HT-29 (cell line): ENCODE results near the gene MMS22L. TPM values are rescaled to one million over a fixed set of nuclear protein-coding genes. Genes with fewer than 3 reads are reported as not detected.

Experiments
- DNase-seq: peaks from one replicate; pipeline ENCODE4 v3.0.0-alpha.2; 2015; ENCODE audit warnings: low spot score
- total RNA-seq: library from RNA; depleted of rRNA; stranded (reverse); fragments of >200 nt; shearing (Covaris generic); gene quantifications from 2 replicates; pipeline ENCODE4 v1.2.3, GENCODE V29; 2014

The MMS22L gene
- total RNA-seq, 1 experiment from 2014 or later = 16.8 TPM

DNA sequence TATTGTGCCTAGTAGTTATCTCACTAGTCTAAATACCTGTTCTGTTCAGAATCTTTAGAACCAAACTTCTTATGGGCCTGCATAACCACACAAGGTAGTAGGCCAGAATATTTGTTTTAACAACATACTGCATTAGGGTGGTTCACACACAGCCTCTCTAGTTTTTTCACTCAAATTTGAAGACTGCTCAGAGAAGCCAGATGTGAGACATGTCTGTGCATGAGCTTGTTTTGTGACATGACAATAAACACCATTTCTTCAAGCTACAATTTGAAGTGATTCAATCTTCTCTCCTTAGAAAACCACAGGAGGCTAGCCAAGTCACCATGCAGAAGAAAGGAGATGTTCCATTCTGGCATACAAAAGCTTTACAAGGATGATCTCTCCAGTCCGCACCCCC, 135.6 kb downstream of the MMS22L start:
- no peak for DNase-seq

DNA sequence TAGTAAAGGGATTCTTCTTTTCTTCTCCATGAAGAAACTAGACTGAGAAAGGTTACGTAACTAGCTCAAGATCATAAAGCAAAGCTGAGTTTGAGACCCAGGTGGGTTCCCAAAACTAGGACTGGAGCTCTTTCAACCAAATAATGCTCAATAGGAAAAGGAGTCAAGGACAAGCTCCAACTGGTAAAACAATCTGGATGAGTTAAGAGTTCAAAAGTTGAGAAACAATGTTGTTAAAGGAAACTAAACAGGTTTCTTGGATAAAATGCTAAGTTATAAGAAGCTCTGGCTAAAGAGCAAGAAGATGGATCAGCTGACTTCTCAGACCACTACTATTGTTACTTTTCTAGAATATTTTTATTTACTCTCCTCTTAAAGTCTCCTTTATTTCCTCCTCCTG, 137.3 kb downstream of the MMS22L start:
- no peak for DNase-seq

DNA sequence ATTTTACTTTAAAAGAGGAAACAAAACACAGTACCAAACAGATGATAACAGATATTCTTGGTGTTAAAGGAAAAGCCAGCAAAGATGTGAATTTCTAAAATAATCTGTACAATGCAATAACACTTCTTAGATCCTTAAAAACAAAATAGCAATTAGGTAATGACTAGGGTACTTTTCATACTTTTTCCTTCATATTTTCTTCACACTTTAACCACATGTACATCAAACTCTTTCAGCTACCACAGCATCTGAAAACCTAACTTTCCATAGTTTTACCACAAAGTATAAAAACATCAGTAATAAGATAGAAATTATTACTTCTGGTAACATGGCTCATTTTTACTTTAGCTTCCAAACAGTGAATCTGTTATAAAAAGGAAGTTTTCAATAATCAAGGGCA, 141.3 kb downstream of the MMS22L start:
- DNase-seq = no peak

DNA sequence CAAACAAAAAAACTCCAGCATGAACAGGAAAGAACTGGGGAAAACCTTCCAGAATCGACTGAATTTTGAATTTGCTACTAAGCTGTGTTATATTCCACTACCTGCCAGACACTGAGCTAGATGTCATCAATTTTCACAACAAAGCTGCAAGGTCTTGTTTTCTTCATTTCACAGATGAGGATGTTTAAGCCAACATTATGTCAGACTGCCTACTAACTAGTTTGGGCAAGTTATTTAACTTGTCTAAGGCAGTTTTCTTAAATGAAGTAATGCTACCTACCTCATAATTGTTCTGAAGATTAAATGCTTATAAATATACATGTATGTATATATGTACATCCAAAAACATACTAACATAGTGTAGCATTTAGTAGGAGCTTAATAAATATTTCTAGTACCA, 144.4 kb downstream of the MMS22L start:
- no peak for DNase-seq

DNA sequence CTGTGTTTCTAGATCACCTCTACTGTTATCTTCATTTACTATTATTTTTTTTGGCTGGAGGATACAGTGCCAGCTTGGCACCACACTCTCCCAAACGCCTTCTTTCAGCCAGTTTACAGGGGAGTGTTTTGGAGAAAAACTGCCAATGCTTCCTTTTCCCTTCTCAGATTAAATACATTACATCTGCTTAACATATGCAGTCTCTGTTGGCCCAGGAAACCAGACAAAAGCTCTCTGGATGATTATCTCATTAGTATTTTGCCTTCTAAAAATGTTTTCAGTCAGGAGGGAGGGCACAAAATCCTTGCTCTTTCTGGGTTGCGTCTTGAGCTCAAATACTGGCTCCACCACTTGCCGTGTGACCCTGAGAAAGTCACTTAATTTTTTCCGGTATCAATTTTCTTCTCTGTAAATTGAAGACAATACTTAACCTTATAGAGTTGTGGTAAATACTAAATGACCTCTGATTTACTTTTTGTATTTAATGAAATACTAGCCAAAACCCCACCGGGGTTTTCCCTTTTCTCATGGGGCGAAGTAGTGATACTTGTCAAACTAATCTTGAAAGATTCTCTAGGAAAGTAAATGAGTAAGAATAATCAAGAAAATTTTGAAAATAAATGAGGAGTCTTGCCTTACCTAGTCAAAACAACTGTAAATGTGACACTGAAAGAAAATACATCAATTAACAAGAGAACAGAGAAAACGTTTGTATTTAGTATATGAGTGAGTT, 146.2 kb downstream of the MMS22L start:
- no peak for DNase-seq

DNA sequence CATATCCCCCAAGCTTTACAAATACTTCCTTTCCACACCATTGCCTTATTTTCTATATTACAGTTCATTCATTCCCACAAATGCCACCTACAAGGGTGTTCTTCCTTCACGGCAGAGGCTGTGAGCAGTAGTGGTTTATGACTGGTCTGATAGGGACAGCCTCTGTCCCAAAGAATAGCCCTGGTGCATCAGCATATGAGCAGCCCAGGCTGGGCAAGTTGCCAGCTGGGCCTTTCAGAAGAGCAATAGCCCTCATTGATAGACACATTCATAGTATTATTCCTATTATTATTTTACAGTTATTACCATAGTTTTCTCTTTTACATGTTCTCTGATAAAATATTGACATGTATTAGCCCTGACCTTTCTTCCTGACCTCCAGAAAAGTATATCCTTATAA, 149.9 kb downstream of the MMS22L start:
- DNase-seq = no peak

DNA sequence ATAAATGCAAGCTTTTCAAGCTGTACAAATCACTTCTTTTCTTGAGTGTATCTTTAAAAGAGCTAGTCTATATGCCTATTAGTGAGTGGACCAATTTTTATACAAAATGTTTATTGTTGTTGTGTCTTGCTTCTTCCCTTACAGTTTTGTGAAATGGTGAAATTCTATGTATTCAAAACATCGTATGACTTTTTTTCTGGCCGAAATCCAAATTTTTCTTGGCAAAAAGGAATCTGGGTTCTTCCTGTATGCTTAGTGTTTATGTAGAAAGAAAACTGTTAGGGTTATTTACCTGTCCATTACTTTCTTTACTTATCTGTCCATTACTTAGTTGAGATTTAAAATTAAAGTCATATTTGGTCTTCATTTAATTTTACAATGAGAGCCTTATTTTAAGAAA, 153.9 kb downstream of the MMS22L start:
- no peak for DNase-seq

DNA sequence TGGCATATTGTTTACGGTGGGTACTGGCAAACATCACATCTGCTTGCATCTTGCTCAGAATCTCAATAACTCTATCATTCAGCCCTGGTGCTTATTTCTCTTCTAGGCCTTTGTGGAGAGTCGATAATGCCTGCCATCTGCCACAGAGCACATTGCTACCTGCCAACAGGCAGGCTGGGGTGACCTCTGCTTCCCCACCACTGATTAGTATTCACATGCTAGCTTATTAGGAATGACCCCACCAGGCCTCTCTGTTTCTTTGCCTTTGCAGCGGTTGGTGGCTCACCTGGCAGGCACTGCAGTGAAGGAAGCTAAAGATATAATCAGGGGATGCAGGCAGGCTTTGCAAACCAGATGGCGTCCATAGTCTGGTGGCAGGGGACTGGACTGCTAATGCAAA, 154.5 kb downstream of the MMS22L start:
- no peak for DNase-seq

DNA sequence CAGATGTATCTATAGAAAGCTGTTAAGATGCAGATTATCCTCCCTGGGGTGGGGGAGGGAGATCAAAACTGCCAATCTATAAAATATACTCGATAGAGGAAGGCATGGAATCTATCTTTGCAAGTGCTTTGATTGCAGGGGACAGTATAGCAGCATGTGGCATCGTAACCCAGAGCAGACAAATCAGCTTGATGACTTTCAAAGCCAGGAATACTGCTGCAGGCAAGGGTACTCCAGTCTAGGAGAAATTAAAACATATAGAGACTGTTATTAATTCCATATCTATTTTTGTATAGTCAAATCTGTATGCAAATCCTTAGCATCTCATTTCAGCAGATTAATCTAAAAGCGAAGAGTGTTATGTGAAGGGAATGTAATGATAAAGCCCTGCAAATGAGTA, 159.4 kb downstream of the MMS22L start:
- no peak for DNase-seq

DNA sequence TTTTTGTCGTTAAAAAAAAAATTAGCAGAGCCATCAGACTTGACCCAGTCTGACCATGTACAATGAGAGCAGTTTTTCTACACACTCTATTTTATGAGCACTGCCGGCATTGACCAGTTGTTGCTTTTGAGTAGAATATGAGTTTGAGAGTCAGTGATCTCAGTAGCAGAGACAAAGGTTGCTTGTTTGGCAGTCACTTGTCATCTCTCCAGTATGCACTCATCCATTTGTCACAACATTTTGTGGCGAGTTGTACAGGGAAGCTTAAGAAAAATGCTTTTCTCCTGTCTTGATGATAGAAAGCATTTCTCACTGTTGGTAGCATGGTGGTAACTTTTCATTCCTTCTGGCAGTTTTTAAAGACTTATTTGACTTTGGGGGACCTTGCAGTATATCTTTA, 159.9 kb downstream of the MMS22L start:
- no peak for DNase-seq

DNA sequence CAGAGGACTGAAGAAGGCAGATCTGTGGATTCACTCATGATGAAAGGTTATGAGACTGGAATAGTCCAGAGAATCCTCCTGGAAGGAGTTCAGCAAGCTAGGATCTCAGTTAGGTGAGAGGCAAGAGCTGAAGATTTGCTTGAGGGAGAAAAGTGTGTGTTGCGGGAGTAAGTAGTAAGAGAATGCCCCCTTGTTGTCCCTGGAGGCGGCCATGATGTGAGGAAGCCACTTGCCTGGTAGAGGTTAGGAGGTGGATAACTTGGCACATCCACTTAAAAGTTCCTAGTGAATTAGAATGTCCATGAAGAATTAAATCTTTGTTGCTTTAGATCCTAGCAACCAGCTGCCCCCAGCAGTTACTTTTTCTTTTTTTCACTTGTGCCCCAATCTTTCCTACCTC, 162.5 kb downstream of the MMS22L start:
- no peak for DNase-seq

DNA sequence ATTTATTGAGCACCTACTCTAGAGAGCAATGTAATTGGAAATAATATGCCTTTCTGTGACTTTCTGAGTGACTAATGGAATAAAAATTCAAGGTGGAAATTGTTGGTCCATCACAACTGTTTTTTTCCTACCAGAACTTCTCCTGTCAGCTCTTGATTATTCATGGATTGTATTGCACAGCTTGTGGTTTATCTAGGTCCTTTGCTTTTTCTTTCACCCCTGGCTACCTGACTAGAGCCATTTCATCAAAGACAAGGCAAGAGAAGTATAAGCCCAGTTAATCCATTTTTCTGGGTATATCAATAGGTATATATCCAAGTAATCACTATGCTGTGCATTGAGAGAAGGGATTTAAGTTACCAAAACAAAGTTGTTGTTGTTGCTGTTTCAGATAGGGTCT, 168.4 kb downstream of the MMS22L start:
- DNase-seq = no peak

DNA sequence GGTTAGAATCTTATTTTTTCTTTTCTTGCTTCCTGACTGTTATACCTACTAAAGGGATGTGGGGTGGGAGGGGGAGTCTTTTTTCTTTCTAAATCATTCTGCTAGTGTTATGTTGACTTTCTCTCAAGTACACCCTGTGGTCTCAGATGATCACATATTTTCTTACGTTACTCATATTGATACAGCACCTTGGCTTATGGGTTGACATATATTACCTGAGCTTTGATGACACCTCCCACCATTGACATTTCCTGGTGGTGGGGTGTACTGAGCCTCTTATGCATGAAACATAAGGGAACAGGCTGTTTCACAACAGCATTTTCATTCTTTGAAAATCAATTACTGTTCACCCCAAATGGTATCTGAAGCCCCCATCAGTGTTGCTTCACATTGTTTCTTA, 169.8 kb downstream of the MMS22L start:
- DNase-seq = no peak

DNA sequence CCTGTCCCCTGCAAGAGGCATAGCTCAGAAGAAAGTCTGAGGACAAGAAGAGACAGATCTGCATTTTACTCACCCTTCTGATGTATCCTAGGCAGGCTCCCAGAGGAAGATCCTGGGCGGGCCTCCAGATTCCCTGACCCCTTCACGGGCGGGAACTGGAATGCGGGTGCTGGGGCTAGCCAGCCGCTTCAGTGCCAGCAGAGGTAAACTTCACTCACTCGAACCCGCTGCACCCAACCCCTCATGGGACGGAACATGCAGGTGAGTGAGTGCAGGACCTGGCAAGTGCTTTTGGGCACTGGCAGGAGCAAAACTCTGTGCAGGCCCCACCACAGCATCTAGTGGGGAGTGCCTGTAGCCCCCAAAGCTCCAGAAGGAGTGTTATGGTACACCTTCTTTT, 171.8 kb downstream of the MMS22L start:
- no peak for DNase-seq

DNA sequence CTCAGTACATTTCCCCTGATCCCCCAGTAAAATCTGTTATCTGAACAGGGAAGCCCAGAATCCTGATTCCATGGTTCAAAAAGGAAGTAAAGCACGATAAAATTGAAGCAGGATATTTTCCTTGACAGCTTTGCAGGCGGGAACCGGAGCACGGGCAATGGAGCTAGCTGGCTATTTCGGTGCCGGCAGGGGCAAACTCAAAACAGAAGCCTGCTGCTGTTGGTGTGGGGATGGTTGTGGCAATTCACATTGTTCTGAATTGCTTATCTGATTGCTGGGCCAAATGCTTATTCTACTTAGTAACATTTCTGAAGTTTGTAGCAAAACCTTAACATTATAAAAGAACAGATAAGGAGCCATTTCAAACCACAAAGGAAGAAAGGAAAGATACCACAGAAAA, 172.4 kb downstream of the MMS22L start:
- no peak for DNase-seq

DNA sequence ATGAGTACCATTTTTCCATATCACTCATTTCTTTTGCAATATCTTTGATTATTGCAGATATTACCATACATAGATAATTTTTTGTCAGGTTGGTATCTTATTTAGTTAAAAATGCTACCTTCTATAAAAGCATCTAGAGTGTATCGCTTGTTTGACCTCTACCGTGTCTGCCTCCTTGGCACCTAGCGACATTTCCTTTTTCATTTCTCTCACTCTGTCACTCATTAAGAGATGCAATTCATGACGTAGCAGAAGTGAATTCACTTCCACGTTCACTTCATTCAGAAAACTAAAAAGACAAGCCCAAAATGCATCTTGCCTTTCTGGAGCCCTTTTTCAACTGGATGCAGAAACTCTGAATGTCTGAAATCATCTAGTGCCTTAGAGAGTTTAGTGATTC, 172.9 kb downstream of the MMS22L start:
- no peak for DNase-seq

DNA sequence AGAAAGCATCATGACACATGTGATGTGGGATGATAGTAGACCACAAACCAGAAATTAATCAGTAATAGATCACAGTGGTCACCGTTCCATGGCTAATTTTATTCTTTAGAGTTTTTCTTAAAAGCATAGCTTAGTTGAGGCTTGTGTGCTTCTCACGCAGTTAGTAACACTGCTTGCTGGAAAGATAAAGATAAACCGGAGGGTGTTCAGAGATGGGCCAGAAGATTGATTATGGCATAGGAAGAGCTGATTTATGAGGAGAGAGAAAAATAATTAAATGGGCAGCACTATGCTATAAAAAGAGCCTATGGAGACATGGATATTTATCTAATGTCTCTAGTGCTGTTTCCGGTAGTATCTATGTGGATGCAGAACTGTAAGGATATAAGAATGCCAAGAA, 173.6 kb downstream of the MMS22L start:
- no peak for DNase-seq

DNA sequence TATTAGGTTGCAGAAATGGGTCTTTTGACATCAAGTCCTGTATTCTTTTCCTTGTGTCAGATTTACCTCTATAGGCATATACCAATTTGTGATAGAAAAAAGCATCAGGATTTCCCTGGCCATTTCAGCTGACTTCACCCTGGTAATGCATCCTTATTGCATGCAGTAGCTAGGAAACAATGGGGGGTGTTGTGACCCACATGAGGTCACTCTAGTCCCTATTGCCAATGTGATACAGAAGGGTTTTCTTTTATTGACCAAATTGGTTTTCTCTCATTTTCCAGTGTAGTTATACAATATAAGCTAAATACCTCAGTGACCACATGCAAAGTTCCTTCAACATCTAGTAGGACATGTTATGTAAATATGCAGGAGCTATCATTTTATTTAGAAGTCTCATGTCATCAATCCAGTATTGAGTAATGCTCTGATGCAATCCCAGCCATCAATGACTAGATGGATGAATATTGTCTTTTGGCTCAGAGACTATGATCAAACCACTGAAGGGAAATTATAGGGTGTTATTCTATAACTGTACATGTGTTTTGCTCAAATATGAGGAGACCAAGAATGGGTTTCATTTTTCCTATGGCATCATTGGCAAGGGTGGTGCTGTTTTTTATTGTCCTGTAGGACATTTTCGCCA, 180.7 kb downstream of the MMS22L start:
- DNase-seq = no peak

DNA sequence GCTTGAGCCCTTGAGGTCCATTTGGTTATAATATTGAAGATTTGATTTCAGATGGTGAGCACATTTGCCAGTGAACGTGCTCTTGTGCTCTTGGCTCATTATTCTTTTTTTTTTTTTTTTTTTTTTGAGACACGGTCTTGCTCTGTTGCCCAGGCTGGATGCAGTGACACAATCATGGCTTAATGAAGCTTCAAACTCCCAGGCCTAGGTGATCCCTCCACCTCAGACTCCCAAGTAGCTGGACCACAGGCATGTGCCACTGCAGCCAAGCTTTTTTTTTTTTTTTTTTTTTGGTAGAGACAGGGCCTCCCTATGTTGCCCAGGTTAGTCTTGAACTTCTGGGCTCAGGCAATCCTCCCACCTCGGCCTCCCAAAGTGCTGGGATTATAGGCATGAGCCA, 182.3 kb downstream of the MMS22L start:
- no peak for DNase-seq

DNA sequence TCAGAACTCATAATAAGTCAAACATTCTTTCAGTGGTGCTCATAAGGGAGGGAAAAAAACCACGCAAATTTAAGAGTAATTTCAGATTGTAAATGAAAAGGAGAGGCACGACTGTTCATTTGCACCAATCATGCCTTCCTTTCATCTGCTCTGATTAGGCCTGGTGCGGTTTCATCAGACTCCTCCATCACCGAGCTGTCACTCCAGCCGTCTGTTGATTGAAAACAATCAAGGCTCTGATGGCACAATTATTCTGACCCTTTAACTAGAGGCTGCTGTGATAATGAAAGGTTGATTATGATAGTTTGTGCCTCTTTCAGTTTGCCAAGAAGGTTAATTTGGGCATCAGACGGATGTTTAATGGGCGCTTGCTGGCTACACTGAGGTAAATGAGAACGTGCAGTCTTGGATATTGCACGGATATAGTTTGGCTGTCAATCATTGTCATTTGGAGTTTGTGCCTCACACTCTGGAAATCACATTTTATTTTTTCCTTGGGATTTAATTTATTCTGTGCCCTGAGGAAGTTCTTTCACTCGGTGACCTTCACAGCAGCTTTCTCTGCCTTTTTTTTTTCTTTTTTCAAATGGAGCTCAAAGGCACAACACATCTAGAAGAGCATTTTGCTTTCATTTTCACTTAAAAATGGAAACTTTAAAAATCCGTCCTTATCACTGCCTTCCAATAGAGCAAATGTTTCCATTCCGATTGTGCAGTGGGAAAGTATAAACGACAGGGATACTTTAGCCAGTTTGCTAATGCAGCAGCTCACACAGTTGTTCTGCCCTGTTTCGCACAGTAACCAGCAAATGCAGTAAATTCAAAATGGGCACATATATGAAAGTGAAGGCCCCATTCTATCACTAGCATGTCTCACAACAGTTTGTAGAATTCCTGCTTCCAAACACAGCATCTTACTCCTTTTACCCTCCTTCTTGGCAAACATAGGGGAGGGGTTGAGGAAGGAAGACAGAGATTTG, 185.7 kb downstream of the MMS22L start:
- DNase-seq = no peak

DNA sequence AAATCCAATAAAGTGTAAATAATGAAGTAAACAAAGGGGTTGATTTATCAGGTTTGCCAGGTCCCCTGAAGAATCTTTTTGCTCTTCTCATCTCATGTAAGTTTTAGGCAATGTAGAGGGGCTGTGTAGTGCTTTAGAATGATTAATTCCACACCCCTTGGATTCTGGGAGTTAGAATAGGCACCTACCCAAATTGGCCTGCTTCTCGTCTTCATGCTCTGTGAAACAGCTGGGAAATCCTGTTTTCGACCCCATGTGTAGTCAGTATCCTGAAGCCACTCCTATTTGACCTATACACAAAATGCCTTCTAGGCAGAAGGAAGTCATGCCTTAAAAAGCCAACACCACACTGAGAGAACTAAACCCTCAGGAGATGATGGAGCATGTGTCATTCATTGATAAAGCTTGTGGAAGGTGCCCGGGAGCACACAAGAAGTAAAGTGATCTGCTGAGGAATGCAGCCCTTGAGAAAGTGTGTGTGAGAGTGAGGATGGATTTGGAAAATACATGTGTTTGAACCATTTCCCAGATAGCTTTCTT, 187.6 kb downstream of the MMS22L start:
- no peak for DNase-seq

DNA sequence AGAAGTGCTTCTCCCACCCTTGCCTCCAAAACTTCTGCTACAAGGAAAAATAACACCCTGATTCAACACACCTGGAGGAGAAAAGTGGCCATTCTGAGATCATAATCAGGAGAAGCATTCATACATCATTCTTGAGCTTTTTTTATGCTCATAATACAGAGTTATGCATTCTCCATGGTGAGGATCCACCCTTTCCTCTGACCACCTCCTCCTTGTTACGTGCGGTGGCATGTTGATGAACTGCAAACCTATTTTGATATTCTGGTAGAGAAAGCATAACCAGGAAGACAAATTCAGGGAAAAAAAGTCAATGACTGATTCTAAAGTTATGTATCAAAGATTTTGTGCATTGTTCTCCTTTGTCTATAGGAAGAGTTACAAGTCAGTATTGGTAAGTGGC, 188.6 kb downstream of the MMS22L start:
- DNase-seq = no peak
